Activated CD4-positive, alpha-beta T cell treated with anti-CD3 and anti-CD28 coated beads, Interleukin-2, amount 50 U/mL, for 16 hours (primary cell): ENCODE results near the gene HAUS3.
A peak's percentile ranks its signal among the peaks of the same experiment; 100 is the strongest.
"Not testable (repeated sequence)": the region's sequence is repeated elsewhere in the genome, so short reads cannot be mapped to it uniquely, and the experiment has no call there.

Experiments used
- DNase-seq: peaks from one replicate; pipeline ENCODE4 v3.0.0-alpha.2; 2020

The HAUS3 gene

GRCh38 chr4:2251073-2251794, 9.3 kb upstream of the HAUS3 start:
- DNase-seq = no peak

DNA sequence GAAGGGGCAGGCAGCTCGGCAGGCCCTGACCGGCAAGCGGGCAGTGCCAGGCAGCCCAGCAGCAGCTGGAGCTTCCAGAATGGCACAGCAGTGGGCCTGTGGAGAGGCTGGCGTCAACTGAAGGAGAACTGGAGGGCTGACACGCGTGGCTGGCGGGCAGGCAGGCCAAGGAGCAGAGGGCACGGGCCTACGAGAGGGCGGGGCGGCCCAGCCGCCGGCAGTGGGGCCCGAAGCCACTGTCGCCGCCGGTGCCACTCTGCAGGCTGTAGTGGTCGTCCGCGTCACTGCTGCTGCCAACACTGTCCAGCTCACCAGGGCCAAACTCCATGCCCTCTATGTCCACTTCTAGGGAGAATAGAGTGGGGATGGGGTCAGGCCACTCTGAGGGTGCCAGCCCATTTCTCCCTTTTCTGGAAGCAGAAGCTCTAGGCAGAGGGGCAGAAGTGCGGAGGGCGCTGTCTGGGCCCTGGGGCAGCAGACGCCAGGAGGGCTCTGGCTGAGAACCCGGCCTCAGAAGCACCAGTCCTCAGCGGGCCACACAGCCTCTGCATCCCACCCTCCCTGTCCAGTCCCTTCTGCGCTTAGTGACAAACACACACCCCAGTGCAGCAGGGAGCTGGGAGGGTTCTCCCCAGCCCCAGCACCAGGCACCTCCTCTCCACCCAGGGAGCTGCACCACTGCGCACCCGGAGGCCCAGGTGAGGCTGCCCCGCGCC, 8.6 kb upstream of the HAUS3 start:
- DNase-seq = no peak

GRCh38 chr4:2249526-2250356, 7.8 kb upstream of the HAUS3 start:
- no peak for DNase-seq

DNA sequence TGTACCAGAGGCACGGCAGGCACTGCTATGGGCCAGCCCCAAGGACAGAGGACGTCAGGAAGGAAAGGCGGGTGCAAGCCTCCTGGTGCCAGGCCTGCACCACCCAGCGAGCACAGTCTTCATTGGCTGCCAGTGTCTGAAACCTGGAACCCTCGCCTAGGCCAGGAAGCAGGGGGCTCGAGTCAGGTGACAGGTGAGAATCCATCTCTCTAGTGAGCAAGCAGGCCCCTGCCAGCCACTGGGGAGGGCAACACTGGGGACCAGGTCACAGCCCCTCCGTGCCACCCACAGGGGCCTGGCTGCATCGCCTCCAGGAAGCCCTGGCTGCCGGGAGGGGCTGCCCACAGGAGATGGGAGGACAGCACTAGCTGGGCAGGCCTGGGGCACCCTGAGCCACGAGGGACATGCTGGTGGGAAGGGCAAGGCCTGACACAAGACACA, 6.9 kb upstream of the HAUS3 start:
- no peak for DNase-seq

- no peak for DNase-seq
Observed at GRCh38 chr4:2248044-2248780, 6.3 kb upstream of the HAUS3 start.

DNA sequence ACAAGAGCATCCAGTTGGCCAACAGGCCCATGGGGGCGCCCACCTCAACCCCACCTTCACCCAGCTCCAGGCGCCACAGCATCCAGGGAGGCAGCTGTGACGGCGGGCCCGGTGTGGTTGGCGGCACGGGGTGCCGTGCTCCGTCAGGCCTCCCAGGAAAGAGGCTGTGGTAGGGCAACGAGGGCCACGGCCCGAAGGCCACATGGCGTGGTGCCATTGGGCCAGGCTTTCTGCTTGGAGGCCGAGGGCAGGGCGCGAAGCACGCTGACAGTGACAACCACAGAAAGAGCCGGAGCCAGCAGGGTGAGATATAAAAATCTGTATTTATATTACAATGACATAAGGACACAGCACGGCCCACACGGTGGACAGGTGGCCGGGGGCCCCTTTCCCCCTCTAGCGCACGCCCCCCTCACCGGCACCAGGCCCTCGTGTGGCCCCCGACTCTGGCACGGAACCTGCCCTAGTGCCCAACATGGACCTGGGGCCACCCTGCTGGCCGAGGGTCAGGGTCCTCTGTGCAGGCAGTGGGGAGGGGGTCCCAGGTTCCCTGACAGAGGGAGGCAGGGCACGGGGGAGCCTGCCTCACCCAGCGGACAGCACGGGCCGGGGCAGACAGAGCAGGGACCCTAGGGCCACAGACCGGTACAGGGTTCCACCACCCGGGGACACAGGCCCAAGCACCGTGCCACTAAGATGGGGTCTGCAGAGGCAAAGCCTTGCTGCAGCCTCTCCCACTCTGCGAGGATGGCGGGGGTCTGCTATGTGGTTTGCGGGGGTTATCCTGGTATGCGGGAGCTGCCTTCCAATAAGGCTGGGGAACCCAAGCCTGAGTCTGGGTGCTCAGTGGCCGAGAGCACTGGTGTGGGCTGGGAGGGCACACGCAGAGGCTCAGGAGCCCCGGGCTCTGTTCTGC, 5.5 kb upstream of the HAUS3 start:
- DNase-seq = no peak

DNA sequence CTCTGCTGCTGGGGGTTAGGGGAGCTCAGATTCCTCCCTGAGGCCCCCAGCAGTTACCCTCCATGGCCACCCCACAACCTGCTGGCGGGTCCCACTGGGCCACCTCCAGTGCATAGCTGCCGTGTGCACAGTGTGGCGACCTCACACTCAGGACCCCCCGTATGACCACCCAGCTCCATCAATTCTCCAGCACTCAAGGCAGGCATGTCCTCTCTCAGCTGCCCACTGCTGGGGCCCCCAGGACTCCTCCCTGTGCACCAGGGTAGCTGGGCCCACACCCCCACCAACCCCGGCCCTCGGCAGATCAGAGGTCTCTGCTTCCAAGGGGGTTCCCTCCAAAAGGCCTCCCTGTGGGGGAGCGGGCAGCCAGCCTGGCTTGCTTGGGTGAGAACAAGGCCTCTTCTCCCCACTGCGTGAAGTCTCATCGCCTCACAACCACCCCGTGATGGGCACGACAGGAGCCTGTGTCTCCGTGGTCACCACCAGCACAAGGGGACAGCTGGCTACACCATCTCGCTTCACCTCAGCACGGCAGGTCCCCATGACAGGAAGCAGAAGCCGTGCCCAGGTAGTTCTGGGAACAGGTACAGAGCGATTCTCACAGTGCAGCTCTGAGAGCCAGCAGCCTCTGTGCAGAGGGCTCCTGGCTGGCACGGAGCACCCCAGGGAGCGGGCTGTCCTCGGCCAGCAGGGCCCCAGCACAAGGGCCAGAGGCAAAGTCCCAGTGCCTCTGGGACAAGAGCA, 4.6 kb upstream of the HAUS3 start:
- DNase-seq = no peak

DNA sequence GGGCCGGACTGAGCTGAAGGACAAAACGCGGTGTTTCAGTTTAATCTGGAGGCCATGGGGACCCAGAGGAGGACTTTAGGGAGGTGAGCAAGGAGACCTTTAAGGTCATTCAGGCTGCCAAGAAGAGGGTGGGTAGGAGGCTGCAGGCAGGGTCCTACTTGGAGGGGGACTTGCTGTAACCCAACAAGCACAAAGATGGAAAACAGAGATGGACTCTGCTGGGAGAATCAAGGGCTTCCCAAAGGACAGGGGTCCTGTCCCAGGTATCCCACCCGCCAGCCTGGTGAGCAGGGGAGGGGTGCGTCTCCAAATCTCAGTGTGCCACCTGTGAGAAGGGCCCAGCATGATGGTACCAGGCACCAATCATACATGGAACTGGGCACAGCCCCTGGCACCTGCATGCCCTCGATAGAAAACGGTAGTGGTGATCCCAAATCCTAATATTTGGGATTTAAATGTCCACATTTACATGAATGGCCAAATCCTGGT, 3.9 kb upstream of the HAUS3 start:
- no peak for DNase-seq

DNA sequence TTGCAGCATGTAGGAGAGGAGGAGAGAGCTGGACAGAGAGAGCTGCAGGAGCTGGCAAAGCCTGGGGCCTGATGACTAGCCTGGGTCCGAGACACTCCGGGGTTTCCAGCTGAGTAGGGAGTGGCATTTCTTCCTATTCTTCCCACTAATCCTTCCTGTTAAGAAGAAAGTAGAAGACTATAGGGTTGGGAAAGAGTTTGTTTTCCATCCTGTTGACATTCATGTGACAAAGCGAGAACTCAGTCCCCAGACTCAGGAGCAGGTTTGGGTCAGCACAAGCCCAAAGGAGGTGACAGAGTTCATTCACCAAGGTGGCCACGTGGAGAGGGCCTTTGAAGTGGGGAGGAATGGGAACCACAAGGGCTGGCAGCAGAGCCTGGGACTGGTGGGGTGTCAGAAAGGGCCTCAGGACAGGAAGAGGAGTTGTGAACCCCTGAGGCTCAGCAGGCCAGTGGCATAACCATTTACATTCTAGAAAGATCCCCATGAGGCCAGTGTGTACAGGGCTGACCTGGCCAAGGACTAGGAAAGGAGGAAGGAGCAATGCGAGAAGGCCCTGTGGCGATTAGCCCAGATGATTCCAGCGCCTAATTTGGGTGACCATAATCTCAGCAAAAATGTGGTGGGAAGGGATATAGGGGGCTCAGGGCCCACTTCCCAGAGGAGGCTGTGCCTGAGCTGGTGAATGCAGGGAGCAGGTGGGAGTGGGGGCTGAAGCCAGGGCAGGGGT, 3.3 kb upstream of the HAUS3 start:
- no peak for DNase-seq

GRCh38 chr4:2243681-2244380, 1.9 kb upstream of the HAUS3 start:
- peak; percentile 20 for DNase-seq

DNA sequence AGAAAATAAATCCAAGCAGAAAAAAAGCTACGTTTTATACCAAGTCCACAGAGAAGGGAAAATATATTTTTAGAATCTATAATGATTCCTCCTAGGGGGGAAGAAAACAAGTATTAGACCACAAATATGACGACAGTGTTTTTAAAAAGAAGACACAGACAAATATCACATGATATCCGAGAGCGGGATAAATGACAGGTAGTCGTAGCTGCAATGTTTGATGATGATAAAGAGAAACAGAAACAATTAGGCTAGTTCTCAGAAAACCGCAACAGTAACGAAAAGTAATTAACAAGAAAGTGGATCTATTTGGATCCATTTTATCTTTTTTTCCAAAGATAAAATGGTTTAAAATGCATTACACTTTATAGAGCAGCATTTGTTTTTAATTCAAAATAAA, 918 bp downstream of the HAUS3 start:
- DNase-seq = peak; percentile 27

- no peak for DNase-seq
Observed at GRCh38 chr4:2236944-2237666, 4.8 kb downstream of the HAUS3 start.

- no peak for DNase-seq
Observed at GRCh38 chr4:2231082-2231481, 10.8 kb downstream of the HAUS3 start.

DNA sequence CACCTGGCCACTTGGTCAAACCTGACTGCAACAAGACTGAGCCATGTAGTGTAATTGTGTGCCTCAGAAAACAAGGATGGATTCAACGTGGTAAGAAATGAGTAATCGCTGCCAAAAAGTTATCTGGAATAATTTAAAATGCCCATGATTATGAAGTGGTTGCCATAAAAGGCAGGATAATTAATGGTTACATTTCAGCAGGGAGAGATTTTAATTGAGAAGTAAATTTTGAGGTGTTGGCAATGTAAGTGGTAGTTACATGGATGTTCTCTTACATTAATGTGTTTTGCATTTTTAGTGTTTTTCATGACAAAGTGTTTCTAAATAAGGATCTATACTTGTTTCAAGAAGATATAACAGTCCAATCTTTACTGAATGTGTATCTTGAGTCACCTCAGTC, 15.7 kb downstream of the HAUS3 start:
- no peak for DNase-seq

- no peak for DNase-seq
Observed at GRCh38 chr4:2222838-2223237, 19.1 kb downstream of the HAUS3 start.

DNA sequence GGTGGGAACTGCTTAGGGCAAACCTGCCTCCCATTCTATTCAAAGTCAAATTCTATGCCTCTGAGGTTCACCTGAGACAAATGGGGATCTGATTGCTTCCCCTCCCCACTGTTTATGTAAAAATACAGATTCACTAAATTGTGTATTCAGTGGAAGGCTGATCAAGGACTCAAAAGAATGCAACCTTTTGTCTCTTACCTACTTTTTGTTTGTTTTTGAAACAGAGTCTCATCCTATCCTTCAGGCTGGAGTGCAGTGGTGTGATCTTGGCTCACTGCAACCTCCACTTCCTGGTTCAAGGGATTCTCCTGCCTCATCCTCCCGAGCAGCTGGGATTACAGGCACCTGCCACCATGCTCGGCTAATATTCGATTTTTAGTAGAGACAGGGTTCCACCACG, 20.5 kb downstream of the HAUS3 start:
- not testable (repeated sequence) for DNase-seq

GRCh38 chr4:2220016-2220630, 21.8 kb downstream of the HAUS3 start:
- peak; percentile 76 for DNase-seq

DNA sequence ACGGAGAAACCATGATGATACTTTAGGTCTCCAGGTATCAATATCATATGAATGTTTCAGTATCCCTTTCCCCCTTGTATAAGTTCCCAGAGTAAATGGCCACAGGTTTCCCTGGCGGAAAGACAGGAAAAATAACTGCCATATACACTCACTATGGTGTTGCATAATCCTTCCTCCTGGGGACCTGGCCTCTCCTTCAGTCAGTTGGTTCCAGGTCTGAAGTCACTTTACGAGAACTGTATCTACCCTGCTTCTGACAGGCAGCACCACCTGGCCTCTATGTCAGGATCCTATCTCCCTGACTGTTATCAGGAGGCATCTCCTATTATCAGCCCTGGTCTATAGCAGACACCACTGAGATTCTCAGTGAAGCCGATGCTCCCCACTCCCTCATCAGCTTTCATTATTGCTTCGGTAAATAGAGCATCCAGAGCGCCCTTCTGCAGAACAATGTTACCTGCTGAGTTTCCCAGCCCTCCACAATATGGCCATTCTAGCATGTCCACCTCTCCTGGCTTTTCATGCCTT, 22.6 kb downstream of the HAUS3 start:
- no peak for DNase-seq
